AG09309 (cell line): ENCODE data around the gene HBA1.
"Not testable (repeated sequence)": the region's sequence is repeated elsewhere in the genome, so short reads cannot be mapped to it uniquely, and the experiment has no call there.

Source experiments
- DNase-seq: peaks from one replicate; pipeline ENCODE4 v3.0.0-alpha.2; 2010; ENCODE audit warnings: low read depth
- H3K4me3 ChIP-seq: 2 replicates; pipeline ENCODE4 v1.5.1; 2011; ENCODE audit warnings: mild to moderate bottlenecking, low read depth, low read length, moderate library complexity; ENCODE audit not compliant: control insufficient read depth
- TF ChIP-seq, protein P1 (sequence below): IDR thresholded peaks from 2 replicates; pipeline ENCODE4 v1.5.1; 2011; ENCODE audit warnings: mild to moderate bottlenecking, low read depth, low read length, inconsistent platforms; ENCODE audit not compliant: insufficient read depth, control insufficient read depth; ENCODE audit errors: missing control alignments

HBA1 gene

DNA sequence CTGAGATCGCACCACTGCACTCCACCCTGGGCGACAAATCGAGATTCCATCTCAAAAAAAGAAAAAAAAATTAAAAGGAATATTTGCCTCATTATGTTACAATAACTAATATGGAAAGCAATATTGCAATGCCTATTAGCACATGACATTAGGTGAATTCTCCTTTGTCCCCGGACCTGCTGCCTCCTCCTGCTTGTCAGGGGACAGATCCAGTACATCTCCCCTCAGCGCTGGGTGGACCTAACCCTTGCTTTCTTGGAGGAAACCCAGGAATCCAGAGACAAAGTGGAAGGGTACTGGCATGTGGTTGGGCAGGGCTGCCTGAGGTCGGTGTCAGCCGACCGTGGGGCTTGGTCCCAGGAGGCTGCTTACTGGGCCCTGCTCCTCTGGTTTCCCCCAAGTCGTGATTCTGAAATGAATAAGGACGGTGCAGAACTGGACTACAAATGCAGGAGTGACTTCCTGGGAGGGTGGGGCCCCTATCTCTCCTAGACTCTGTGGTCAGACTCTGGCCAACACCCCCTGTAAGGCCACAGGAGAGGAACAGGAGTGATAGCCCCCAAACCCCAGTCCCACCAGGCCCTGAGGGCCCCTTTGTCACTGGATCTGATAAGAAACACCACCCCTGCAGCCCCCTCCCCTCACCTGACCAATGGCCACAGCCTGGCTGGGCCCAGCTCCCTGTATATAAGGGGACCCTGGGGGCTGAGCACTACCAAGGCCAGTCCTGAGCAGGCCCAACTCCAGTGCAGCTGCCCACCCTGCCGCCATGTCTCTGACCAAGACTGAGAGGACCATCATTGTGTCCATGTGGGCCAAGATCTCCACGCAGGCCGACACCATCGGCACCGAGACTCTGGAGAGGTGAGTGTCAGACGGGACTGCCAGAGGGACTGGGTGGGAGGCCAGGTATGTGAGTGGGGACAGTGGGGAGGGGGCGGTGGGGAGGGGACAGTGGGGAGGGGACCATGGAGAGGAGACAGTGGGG, 24.0 kb upstream of the HBA1 start, which contains the start of gene HBZ:
Gene HBZ, plus strand, starts transcription at position 504 of the 988 bp plus-strand sequence. Its CDS starts 266 bp downstream, at position 770.
- TF ChIP-seq, protein P1, sequence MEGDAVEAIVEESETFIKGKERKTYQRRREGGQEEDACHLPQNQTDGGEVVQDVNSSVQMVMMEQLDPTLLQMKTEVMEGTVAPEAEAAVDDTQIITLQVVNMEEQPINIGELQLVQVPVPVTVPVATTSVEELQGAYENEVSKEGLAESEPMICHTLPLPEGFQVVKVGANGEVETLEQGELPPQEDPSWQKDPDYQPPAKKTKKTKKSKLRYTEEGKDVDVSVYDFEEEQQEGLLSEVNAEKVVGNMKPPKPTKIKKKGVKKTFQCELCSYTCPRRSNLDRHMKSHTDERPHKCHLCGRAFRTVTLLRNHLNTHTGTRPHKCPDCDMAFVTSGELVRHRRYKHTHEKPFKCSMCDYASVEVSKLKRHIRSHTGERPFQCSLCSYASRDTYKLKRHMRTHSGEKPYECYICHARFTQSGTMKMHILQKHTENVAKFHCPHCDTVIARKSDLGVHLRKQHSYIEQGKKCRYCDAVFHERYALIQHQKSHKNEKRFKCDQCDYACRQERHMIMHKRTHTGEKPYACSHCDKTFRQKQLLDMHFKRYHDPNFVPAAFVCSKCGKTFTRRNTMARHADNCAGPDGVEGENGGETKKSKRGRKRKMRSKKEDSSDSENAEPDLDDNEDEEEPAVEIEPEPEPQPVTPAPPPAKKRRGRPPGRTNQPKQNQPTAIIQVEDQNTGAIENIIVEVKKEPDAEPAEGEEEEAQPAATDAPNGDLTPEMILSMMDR = no peak
- no peak within 1 kb of the TSS for H3K4me3 ChIP-seq
- no peak for DNase-seq

- DNase-seq, H3K4me3 ChIP-seq: not testable (repeated sequence)
Observed at GRCh38 chr16:153129-153521, 23.4 kb upstream of the HBA1 start.

DNA sequence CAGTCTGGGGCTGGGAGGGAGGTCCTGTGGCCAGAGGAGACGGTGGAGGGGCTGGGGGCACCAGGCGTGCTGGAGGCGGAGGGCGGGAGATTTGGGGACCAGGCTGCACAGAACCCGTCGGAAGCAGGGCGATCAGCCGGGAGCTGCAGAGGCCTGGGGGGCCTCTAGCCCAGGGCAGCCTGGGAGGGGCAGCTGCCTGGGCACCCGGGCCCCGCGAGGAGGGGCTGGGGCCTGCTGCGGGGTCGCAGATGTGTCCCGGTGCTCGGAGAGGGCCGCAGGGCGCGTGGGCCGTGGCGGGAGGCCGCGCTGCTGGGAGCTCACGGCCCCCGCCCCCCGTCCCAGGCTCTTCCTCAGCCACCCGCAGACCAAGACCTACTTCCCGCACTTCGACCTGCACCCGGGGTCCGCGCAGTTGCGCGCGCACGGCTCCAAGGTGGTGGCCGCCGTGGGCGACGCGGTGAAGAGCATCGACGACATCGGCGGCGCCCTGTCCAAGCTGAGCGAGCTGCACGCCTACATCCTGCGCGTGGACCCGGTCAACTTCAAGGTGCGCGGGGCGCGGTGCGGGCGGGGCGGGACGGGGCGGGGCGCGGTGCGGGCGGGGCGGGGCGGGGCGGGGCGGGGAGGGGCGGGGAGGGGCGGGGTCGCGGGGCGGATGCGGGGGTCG, 22.8 kb upstream of the HBA1 start:
- DNase-seq, H3K4me3 ChIP-seq: not testable (repeated sequence)

DNA sequence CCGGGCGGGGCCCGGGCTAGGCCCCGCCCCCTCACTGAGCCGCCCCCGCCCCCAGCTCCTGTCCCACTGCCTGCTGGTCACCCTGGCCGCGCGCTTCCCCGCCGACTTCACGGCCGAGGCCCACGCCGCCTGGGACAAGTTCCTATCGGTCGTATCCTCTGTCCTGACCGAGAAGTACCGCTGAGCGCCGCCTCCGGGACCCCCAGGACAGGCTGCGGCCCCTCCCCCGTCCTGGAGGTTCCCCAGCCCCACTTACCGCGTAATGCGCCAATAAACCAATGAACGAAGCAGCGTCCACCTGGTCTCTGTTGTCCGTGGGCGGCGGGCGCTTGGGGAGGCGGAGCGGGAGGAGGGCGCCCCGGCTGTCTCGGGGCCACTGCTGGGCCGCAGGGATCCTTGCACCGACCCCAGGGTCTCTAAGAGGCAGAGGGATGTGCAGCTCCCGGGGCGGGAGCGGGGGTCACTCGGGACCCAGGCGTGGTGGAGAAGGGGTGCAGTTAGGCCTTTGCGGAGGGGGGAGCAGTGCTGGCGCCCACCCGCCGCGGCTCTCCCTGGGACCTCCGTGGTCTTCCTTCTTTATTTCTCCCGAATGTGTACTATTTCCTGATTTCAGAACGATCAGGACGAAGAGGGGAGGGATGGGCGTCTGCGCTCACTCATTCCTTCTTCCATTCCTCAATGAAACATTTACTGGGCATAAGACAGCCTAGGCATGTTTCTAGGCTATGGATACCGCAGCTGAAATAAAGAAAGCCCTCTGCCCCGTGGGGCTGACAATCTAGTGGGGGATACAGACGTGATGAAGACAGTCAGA, 22.1 kb upstream of the HBA1 start:
- no peak for DNase-seq
- TF ChIP-seq, protein P1 = no peak
- peak overlapping the region; percentile 10 for H3K4me3 ChIP-seq

DNA sequence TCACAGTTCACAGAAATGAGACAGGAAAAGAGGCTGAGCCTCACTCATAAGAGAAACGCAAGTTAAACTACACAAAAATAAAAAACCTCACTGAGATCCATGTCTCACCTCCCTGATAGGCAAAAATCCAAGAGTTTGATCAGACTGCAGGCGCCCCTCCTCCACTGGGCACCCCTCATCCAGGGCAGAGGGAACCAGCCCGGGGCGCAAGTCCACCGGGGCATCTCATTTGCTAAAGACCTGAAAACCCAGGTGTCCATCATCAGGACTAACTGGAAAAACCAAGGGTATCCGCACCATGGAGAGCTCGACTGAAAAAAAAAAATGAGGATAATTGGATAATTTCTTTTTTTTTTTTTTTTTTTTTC, 21.5 kb upstream of the HBA1 start:
- TF ChIP-seq, protein P1 = no peak
- DNase-seq = no peak
- H3K4me3 ChIP-seq = no peak overlapping the region

- no peak for DNase-seq
- TF ChIP-seq, protein P1 = no peak
- no peak overlapping the region for H3K4me3 ChIP-seq
Observed at GRCh38 chr16:159136-159849, 17.2 kb upstream of the HBA1 start.

DNA sequence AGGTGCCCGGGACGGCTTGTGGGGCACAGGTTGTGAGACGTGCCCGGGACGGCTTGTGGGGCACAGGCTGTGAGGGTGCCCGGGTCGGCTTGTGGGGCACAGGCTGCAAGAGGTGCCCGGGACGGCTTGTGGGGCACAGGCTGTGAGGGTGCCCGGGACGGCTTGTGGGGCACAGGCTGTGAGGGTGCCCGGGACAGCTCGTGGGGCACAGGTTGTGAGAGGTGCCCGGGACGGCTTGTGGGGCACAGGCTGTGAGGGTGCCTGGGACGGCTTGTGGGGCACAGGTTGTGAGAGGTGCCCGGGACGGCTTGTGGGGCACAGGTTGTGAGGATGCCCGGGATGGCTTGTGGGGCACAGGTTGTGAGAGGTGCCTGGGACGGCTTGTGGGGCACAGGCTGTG, 16.2 kb upstream of the HBA1 start:
- not testable (repeated sequence) for H3K4me3 ChIP-seq, DNase-seq
